22Rv1 (cell line): Measurements from ENCODE around the gene ABO.
"Not testable (repeated sequence)": the region's sequence is repeated elsewhere in the genome, so short reads cannot be mapped to it uniquely, and the experiment has no call there.

Experiments
- H3K27ac ChIP-seq: fragments of 450-650 bp; 2 replicates; pipeline ENCODE4 v1.5.1; 2017
- CTCF ChIP-seq: fragments of 450-650 bp; IDR thresholded peaks from 2 replicates; pipeline ENCODE4 v1.5.1; 2017; ENCODE audit warnings: mild to moderate bottlenecking
- ZFX ChIP-seq: fragments of 450-650 bp; IDR thresholded peaks from 2 replicates; pipeline ENCODE4 v1.6.1; 2017; ENCODE audit warnings: antibody characterized with exemption, borderline replicate concordance

Gene ABO

GRCh38 chr9:133238851-133239532 is 36.0 kb downstream of the ABO start:
- H3K27ac ChIP-seq = no peak overlapping the region
- TF ChIP-seq ZFX (no peak), CTCF (peak; percentile 93)

GRCh38 chr9:133238272-133238850 is 36.6 kb downstream of the ABO start:
- no peak for TF ChIP-seq CTCF
- no peak for TF ChIP-seq ZFX
- no peak overlapping the region for H3K27ac ChIP-seq

- TF ChIP-seq ZFX = no peak
- TF ChIP-seq CTCF = no peak
- no peak overlapping the region for H3K27ac ChIP-seq
Observed at GRCh38 chr9:133237035-133237731, 37.8 kb downstream of the ABO start.

GRCh38 chr9:133236291-133237034 is 38.5 kb downstream of the ABO start:
- not testable (repeated sequence) for H3K27ac ChIP-seq

GRCh38 chr9:133235549-133236222 is 39.3 kb downstream of the ABO start:
- TF ChIP-seq ZFX (no peak), CTCF (no peak)

GRCh38 chr9:133234577-133235322 is 40.3 kb downstream of the ABO start:
- TF ChIP-seq ZFX (no peak), CTCF (no peak)
- no peak overlapping the region for H3K27ac ChIP-seq

More at GRCh38 chr9:133235549-133236222, 39.3 kb downstream of the ABO start:
- H3K27ac ChIP-seq = no peak overlapping the region
